Stomach smooth muscle (tissue), 2 donors: Measurements from ENCODE around the gene PDE4DIP.
"Not testable (repeated sequence)": the region's sequence is repeated elsewhere in the genome, so short reads cannot be mapped to it uniquely, and the experiment has no call there.

Source experiments
- H3K27ac ChIP-seq: one replicate; pipeline ENCODE4 v1.7.0; 2013; ENCODE audit warnings: mild to moderate bottlenecking, low read length, inconsistent platforms
- H3K27me3 ChIP-seq, 2 donors: one replicate each; pipeline ENCODE4 v1.7.0; 2013; ENCODE audit warnings: low read length in 2 of 2; ENCODE audit not compliant: insufficient read depth in 2 of 2, control insufficient read depth in 1 of 2
- H3K36me3 ChIP-seq, 2 donors: one replicate each; pipeline ENCODE4 v1.7.0; 2013; ENCODE audit warnings: low read length in 2 of 2; ENCODE audit not compliant: control insufficient read depth in 2 of 2, insufficient read depth in 2 of 2
- H3K4me1 ChIP-seq: one replicate; pipeline ENCODE4 v1.7.0; 2013; ENCODE audit warnings: low read length; ENCODE audit not compliant: control insufficient read depth, insufficient read depth
- H3K4me3 ChIP-seq, 2 donors: one replicate each; pipeline ENCODE4 v1.7.0; 2013; ENCODE audit warnings: low read length in 2 of 2
- H3K9ac ChIP-seq, 2 donors: one replicate each; pipeline ENCODE4 v1.7.0; 2013; ENCODE audit warnings: low read length in 2 of 2, mild to moderate bottlenecking in 1 of 2
- H3K9me3 ChIP-seq, 2 donors: one replicate each; pipeline ENCODE4 v1.7.0; 2013; ENCODE audit warnings: low read length in 2 of 2; ENCODE audit not compliant: control insufficient read depth in 2 of 2
- donor health status: healthy.
- donor health status: Pancreatic carcinoma.

Gene PDE4DIP

GRCh38 chr1:148874408-148875388 is 30.5 kb downstream of the PDE4DIP start:
- not testable (repeated sequence) for H3K27me3 ChIP-seq, H3K4me1 ChIP-seq, H3K36me3 ChIP-seq, H3K27ac ChIP-seq, H3K4me3 ChIP-seq, H3K9me3 ChIP-seq, H3K9ac ChIP-seq

- not testable (repeated sequence) for H3K9me3 ChIP-seq, H3K27ac ChIP-seq, H3K36me3 ChIP-seq, H3K4me1 ChIP-seq, H3K4me3 ChIP-seq, H3K27me3 ChIP-seq, H3K9ac ChIP-seq
Observed at GRCh38 chr1:148879812-148880416, 35.7 kb downstream of the PDE4DIP start.

- not testable (repeated sequence) for H3K4me3 ChIP-seq, H3K4me1 ChIP-seq, H3K9me3 ChIP-seq, H3K9ac ChIP-seq, H3K27ac ChIP-seq, H3K27me3 ChIP-seq, H3K36me3 ChIP-seq
Observed at GRCh38 chr1:148881261-148881660, 37.0 kb downstream of the PDE4DIP start.

- not testable (repeated sequence) for H3K9ac ChIP-seq, H3K4me1 ChIP-seq, H3K9me3 ChIP-seq, H3K4me3 ChIP-seq, H3K27me3 ChIP-seq, H3K36me3 ChIP-seq, H3K27ac ChIP-seq
Observed at GRCh38 chr1:148885219-148885618, 41.0 kb downstream of the PDE4DIP start.

- not testable (repeated sequence) for H3K9me3 ChIP-seq, H3K27me3 ChIP-seq, H3K36me3 ChIP-seq, H3K4me3 ChIP-seq, H3K4me1 ChIP-seq, H3K27ac ChIP-seq, H3K9ac ChIP-seq
Observed at GRCh38 chr1:148886293-148886692, 42.1 kb downstream of the PDE4DIP start.

- H3K27me3 ChIP-seq, H3K36me3 ChIP-seq, H3K9me3 ChIP-seq, H3K4me1 ChIP-seq, H3K27ac ChIP-seq, H3K4me3 ChIP-seq, H3K9ac ChIP-seq: not testable (repeated sequence)
Observed at GRCh38 chr1:148888597-148888996, 44.4 kb downstream of the PDE4DIP start.

GRCh38 chr1:148889267-148890074 is 45.2 kb downstream of the PDE4DIP start:
- not testable (repeated sequence) for H3K36me3 ChIP-seq, H3K4me1 ChIP-seq, H3K4me3 ChIP-seq, H3K27ac ChIP-seq, H3K9me3 ChIP-seq, H3K9ac ChIP-seq, H3K27me3 ChIP-seq

- H3K9me3 ChIP-seq, H3K36me3 ChIP-seq, H3K4me1 ChIP-seq, H3K27ac ChIP-seq, H3K4me3 ChIP-seq, H3K9ac ChIP-seq, H3K27me3 ChIP-seq: not testable (repeated sequence)
Observed at GRCh38 chr1:148890075-148890568, 45.9 kb downstream of the PDE4DIP start.

GRCh38 chr1:148894360-148895352 is 50.4 kb downstream of the PDE4DIP start:
- H3K27ac ChIP-seq, H3K9me3 ChIP-seq, H3K4me3 ChIP-seq, H3K27me3 ChIP-seq, H3K36me3 ChIP-seq, H3K9ac ChIP-seq, H3K4me1 ChIP-seq: not testable (repeated sequence)

- not testable (repeated sequence) for H3K9me3 ChIP-seq, H3K4me3 ChIP-seq, H3K27me3 ChIP-seq, H3K36me3 ChIP-seq, H3K27ac ChIP-seq, H3K4me1 ChIP-seq, H3K9ac ChIP-seq
Observed at GRCh38 chr1:148900026-148900425, 55.8 kb downstream of the PDE4DIP start.
